Brain pericyte (primary cell): Measurements from ENCODE around the gene RYR3.

ENCODE experiments used
- DNase-seq: peaks from one replicate; pipeline ENCODE4 v3.0.0-alpha.2; 2012; ENCODE audit warnings: low read depth, low spot score

RYR3 gene

GRCh38 chr15:33700695-33701303, 390.0 kb downstream of the RYR3 start:
- peak; percentile 49 for DNase-seq

GRCh38 chr15:33701304-33701696, 390.5 kb downstream of the RYR3 start:
- DNase-seq, result no peak

DNA sequence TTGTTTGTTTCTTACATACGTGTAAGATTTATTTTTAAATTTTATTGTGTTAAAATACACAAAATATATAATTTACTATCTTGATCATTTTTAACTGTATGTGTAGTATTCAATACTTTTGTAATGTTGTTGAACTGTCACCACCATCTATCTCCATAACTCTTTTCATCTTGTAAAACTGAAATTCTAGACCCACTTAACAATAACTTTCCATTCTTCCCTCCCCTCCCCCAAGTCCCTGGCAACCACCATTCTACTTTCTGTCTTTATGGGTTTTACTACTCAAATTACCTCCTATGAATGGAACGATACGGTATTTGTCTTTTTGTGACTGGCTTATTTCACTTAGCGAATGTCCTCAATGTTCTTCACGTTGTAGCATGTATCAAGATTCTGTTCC, 395.4 kb downstream of the RYR3 start:
- no peak for DNase-seq

DNA sequence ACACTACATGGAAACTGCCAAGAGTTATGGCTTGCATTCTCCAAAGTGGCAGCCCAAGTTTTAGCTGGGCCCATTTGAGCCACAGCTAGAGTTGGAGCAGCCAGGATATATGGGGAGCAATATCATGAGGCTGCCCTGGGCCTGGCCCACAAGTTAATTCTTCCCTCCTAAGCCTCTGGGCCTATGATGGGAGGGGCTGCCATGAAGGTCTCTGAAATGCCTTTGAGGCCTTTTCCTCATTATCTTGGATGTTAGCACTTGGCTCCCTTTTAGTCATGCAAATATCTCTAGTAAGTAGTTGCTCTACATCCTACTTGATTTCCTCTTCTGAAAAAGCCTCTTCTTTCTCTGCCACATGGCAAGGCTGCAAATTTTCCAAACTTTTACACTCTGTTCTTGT, 400.0 kb downstream of the RYR3 start:
- no peak for DNase-seq

DNA sequence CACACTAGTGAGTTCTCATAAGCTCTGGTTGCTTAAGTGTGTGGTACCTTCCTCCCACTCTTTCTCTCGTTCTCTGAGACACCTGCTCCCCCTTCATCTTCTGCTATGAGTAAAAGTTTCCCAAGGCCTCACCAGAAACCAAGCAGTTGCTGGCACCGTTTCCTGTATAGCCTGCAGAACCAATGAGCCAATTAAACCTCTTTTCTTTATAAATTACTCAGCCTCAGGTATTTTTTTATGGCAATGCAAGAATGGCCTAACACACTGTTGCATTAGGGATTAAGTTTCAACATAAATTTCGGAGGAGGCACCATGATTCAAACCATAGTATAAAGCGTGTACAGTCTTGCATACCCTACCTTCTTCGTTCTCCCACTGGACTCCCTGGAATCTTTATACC, 405.3 kb downstream of the RYR3 start:
- no peak for DNase-seq

DNA sequence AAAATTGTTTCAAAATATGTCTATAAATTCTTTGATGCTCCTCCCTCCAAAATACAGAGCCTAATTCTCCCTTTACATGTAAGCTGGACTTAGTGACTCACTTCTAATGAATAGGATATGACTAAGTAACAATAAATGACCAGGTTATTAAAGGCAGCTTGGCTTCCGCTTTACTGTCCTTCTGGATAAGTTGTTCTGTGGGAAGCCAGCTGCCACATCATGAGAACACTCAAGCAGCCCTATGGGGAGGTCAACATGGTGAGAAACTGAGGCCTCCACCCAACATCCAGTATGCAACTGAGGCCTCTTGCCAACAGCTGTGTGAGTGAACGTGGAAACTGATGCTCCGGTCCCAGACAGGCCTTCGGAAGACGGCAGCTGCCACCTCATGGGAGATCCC, 410.2 kb downstream of the RYR3 start:
- DNase-seq, result no peak

DNA sequence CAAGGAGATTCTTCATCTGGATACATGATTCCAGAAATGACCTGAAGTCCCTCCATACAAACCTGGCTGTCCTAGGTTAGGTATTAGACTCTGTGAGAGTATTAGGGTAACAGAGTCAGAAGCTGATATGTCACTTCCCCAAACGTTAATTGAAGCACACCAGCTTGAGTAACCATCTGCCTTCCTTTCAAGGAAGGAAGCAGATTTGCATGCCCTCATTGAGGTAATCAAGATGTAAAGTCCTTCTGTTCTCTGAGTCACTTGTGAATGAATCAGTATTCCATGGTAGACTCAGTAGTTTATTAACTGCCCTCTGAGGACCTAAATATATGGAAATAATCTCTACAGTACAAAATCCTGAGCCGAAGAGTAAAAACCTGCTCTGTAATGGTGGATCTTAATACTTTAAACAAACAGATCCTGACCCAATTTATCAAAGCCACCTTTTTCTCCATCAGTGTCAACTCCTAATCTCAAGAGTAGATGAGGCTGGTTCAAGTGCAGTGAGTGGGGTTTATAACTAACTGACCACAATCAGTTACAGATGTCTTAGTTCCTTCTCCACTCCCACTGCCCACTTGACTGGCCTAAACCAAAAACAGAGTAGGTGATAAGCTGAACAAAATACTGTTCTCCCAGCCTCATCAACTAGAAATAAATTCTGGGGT, 411.4 kb downstream of the RYR3 start:
- no peak for DNase-seq

- no peak for DNase-seq
Observed at GRCh38 chr15:33722673-33723015, 411.9 kb downstream of the RYR3 start.

DNA sequence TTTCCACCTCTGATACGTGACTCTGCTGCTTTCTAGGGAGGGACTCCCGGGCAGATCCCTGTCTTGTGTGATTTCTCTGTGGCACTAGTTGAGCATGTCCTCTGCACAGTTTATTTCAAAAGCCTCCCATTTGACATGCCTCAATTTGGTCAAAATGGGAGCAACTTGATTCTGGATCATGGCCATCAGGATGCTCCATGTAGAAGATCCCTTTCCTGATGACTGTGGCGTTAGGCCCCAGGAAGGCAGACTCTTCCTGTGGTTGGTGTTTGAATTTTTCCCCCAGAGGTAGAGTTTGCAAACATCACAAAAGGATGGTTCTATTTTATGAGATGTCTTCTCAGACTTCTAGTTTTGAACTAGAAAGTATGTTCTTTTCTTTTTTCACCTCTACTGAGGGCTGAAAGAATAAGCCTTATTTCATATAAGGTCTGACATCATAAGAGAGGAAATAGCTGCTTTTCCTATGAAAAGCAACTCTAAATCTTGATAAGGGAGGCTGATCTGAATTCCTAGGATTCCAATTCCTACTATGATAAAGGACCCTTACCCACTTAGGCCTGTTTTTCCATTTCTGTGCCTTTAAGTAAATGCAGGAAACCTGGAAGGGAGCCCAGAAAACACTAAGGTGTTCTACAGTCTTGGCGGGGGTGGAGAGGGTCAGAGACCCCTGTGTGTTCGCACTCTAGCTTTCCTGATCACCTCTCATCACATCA, 413.7 kb downstream of the RYR3 start:
- no peak for DNase-seq

DNA sequence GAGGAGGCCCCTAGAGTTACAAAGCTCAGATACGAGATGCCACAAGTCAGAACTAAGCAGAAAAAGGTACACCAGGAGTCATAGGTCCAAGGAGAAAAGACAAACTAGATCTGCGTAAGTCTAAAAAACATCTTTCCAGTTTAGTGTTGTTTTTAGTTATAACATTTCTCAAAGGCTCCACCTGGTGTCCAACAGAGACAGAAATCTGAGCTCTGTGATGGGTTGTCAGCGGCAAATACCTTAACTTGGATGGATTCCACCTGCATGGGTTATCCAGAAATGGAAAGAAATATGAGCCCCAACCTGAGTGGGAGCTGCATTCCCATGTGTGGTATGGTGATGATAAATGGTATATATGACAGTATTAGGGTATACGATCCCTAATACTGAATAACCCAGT, 418.9 kb downstream of the RYR3 start:
- DNase-seq, result no peak

DNA sequence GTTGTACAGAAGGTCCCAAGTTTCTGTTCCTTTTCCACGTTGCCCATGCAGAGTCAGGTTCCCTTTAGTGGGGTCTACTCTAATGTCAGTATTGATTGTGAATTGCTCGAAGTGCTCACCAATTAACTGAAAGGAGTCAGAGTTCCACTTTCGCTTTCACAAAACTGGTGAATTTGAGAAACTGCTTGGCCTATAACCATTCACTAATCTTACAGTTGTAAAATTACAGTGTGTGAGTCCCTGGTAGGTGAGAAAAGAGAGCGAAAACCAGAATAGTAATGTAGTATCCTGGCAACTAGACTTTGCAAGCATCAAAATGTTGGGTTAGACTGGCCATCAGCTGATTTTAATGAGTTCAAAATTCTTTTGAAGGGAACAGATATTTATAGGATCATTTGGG, 420.0 kb downstream of the RYR3 start:
- DNase-seq, result no peak

DNA sequence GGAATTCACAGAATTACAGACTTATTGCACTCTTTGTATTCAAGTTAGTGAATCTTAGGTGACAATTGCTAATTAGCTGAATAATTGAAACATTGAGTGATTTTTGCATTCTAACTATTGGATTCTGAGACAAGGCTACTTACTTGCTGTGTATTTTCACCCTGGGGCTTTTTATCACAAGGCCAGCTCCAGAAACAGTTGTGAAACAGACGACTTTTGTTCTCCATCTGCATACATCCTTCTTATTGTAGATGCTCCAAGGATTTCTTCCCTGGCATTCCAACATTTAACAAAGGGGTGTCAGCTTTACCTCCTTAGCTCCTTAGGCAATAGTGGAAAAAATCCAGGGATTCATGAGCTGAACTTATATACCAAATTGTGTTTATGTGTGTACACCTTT, 424.4 kb downstream of the RYR3 start:
- no peak for DNase-seq

GRCh38 chr15:33735637-33736247, 425.0 kb downstream of the RYR3 start:
- DNase-seq, result no peak

DNA sequence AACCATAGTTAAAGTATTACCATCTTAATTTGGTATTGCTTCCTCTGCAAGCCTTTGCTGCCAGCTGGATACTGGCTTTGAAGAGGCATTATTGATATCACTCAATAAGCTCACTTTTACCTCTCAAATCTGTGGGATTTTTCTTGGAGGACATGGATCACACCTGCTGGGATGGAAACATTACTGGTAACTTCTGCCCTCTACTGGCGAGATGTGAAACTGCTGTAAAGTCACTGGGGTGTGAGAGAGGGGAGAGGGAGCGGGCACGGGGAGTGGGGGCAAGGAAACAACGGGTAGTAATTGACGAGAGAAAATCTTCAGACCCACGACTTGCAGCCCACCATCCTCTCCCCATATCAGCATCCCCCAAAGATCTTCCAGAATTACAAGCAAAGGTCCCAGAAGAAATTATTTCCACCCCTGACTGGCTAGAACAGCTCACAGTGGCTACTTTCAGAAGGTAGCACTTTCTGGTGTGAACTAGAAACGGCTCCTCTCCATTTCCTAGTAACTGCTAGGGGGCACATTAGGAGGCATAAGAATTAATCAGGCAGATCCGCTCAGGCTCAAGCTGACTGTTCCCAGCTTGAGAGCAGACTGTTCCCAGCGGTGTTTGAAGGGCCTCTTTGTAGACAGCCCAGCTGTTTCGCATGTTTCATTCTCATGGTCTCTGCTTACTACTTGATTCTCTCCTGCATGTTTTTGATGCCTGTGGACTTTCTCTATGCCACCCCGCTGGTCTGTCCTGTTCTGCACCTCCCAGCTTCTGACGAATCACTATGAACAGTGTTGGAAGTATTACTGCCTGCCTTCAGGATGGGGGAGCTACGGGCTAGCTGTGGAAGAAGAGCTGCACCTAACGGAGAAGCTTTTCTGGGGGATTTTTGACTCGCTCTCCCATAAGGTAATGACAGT, 427.2 kb downstream of the RYR3 start:
- DNase-seq, result no peak

DNA sequence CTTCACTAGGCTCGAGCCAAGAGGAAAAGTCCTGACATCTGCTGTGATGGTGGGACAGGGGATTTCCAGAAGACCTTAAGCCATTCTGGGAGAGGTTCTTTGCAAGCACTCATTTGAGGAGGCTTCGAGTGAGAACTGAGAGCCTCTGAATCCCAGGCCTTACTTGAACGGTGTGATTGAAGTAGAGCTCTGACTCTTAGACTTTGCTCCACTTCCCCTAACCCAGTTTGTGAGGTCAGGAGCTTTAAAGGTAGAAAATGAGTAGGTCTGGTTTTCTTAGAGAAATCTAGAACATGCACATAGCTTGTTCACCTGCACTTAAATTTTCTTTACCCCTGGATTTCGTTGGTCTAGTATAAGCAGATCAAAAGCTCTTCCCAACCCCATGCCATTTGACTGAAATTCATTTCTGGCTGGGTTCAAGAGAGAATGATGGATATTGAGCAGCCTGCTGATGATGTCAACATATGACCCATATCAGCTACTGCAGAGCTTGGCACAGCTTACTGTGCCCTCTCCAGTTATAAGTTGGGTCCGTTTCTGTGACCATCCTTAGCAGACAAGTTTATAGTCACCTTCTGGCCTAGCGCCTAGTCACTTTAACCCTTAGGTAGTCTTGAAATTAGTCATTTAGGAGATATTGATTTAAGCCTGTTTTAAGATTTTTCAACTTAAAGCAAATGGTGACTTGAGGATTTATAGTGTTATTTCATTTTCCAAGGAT, 428.3 kb downstream of the RYR3 start:
- no peak for DNase-seq

DNA sequence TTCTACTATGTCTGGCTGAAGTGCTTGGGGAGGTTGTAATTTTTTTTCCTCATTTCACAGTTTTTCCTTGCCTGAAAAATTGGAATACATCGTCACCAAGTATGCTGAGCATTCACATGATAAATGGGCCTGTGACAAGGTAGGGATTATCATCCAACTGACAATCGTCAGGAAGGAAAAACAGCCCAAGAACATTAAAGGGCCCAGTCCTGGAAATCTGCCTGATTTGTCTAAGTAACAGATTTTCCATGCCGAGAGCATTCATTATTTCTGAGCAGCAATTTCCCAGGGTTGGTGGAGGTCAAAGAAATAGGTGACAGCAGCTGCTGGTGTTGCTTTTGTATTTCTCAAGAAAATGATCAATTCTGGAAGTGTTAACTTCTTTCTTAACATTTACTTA, 431.5 kb downstream of the RYR3 start:
- DNase-seq, result no peak

DNA sequence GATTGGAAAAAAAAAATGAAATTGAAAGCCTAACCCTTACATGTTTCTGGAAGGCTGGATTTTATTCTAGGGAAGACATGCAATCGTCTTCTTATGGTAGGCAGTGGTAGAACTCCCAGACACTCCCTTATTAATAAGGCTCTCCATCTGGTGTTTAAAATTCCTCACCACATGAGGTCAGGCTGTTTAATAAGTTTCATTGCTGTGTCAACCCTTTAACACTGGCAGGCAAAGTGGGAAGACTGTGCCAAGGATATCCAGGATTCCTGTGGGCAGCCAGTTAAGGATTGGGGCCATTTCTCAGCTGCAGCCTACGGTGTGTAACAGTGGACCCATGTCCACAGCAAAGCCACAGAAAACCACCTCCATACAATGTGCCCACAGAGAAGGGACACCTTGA, 432.0 kb downstream of the RYR3 start:
- DNase-seq, result no peak

DNA sequence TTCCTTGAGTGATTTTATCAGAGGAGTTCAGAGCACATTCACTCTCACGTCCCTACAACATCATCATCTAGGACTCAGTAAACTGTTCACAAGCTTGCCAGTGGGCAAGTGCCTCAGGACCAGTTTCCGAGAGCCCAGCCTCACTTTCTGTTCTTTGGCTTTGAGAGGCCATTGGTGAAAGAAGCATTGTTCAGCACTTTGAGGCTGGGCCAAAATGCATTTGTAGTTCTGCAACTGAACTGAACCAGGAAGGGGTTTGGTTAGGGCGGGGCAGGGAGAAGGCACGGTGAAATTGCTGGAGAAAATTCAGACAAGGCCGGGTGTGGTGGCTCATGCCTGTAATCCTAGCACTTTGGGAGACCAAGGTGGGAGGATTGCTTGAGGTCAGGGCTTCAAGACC, 435.4 kb downstream of the RYR3 start:
- no peak for DNase-seq

- DNase-seq, result no peak
Observed at GRCh38 chr15:33753012-33753411, 442.2 kb downstream of the RYR3 start.

- DNase-seq, result no peak
Observed at GRCh38 chr15:33754242-33754641, 443.5 kb downstream of the RYR3 start.

GRCh38 chr15:33756961-33757360, 446.2 kb downstream of the RYR3 start:
- DNase-seq, result no peak
